CD4-positive, alpha-beta T cell (primary cell): ENCODE results near the gene SULF2. TPM values are rescaled to one million over a fixed set of nuclear protein-coding genes. Genes with fewer than 3 reads are reported as not detected.

ENCODE experiments used
- ATAC-seq: fragments of 200-7000 bp; cut with Tn5 transposase; one replicate; pipeline ENCODE4 v1.10.0; 2022; ENCODE audit warnings: mild to moderate bottlenecking; ENCODE audit not compliant: poor library complexity
- CTCF ChIA-PET: fragments of 350-600 bp; sonication (Branson Sonifier 250); formaldehyde crosslinking; loops from one replicate; lab custom pipeline; 2021; ENCODE audit warnings: antibody characterized with exemption, inconsistent platforms; lab: Charles Lee
- POLR2A ChIA-PET: fragments of 350-600 bp; sonication (Branson Sonifier 250); formaldehyde crosslinking; loops from one replicate; lab custom pipeline; 2021; ENCODE audit warnings: antibody characterized with exemption, inconsistent platforms; lab: Charles Lee
- DNase-seq, 14 experiments: peaks; one replicate each; pipeline ENCODE4 v3.0.0-alpha.2; 2013 to 2020; ENCODE audit warnings: mixed read lengths in 2 of 14
- H3K27ac ChIP-seq, 2 donors: one replicate each; pipeline versions ENCODE4 v1.5.1 to v1.7.0; 2013; ENCODE audit warnings: low read length in 2 of 2, low read depth in 1 of 2, mild to moderate bottlenecking in 1 of 2
- H3K27me3 ChIP-seq, 2 experiments: 1 replicate in 1 of 2; 2 replicates in 1 of 2; pipeline versions ENCODE4 v1.6.1 to v1.7.0; 2013; ENCODE audit warnings: low read length in 2 of 2, control low read depth in 1 of 2, mild to moderate bottlenecking in 1 of 2, moderate library complexity in 1 of 2; ENCODE audit not compliant: insufficient read depth in 2 of 2, control insufficient read depth in 1 of 2
- H3K36me3 ChIP-seq: one replicate; pipeline ENCODE4 v1.6.1; 2013; ENCODE audit warnings: low read length, control low read depth; ENCODE audit not compliant: insufficient read depth
- H3K4me1 ChIP-seq: one replicate; pipeline ENCODE4 v1.6.1; 2013; ENCODE audit warnings: low read length, control low read depth; ENCODE audit not compliant: insufficient read depth
- H3K4me3 ChIP-seq: one replicate; pipeline ENCODE4 v1.5.1; 2013; ENCODE audit warnings: mild to moderate bottlenecking, low read length, moderate library complexity
- H3K9me3 ChIP-seq, 2 experiments: 1 replicate in 1 of 2; 2 replicates in 1 of 2; pipeline versions ENCODE4 v1.6.1 to v1.7.0; 2013; ENCODE audit warnings: low read length in 2 of 2, mild to moderate bottlenecking in 2 of 2, control low read depth in 1 of 2, moderate library complexity in 1 of 2; ENCODE audit not compliant: control insufficient read depth in 1 of 2, insufficient read depth in 1 of 2
- H3K27ac Mint-ChIP-seq: one replicate; pipeline ENCODE4 v1.8.0; 2020; ENCODE audit warnings: mixed read lengths
- H3K27me3 Mint-ChIP-seq: one replicate; pipeline ENCODE4 v1.8.0; 2021; ENCODE audit warnings: mixed read lengths
- H3K36me3 Mint-ChIP-seq: one replicate; pipeline ENCODE4 v1.8.0; 2021; ENCODE audit warnings: low read depth, mixed read lengths
- H3K4me1 Mint-ChIP-seq: one replicate; pipeline ENCODE4 v1.8.0; 2021; ENCODE audit warnings: low read depth, mixed read lengths
- H3K4me3 Mint-ChIP-seq: one replicate; pipeline ENCODE4 v1.8.0; 2020; ENCODE audit warnings: mild to moderate bottlenecking, mixed read lengths
- H3K9me3 Mint-ChIP-seq: one replicate; pipeline ENCODE4 v1.8.0; 2020; ENCODE audit warnings: mixed read lengths
- CTCF ChIP-seq: fragments of 200-600 bp; IDR thresholded peaks from one replicate; pipeline ENCODE4 v1.8.0; 2022; ENCODE audit warnings: antibody characterized with exemption, mild to moderate bottlenecking
- intact Hi-C, 2 experiments: fragments of 100-400 bp; cut with DNase I in 1 of 2; cut with micrococcal nuclease in 1 of 2; formaldehyde crosslinking; loops; one replicate each; pipeline versions ENCODE4 v1.15.1 to v1.9.0; 2023 to 2025; cut with DNase I, micrococcal nuclease
- total RNA-seq, 174 experiments: library from RNA in 2 of 174; stranded (reverse) in 2 of 174; gene quantifications; one replicate each; pipeline ENCODE4 v1.2.3 and lab custom pipeline; 2021 to 2026

SULF2 gene
- total RNA-seq, 2 experiments from 2014 or later = 1.5 to 2.8 TPM

GRCh38 chr20:47736570-47737152 is 48.6 kb downstream of the SULF2 start:
- H3K4me3 ChIP-seq = no peak overlapping the region
- H3K4me1 ChIP-seq = no peaks in the 10 kb centered on the region
- DNase-seq (no peak), ATAC-seq (no peak)
- H3K27ac ChIP-seq = no peak overlapping the region
- H3K9me3 ChIP-seq = no peaks in the 10 kb centered on the region
- CTCF ChIA-PET = no interaction called here
- Mint-ChIP-seq H3K27ac (no peak overlapping the region), H3K4me1 (no peaks in the 10 kb centered on the region), H3K27me3 (peaks cover 4% of the 10 kb centered on the region), H3K9me3 (no peaks in the 10 kb centered on the region), H3K36me3 (no peaks in the 10 kb centered on the region), H3K4me3 (no peak overlapping the region)
- H3K36me3 ChIP-seq = no peaks in the 10 kb centered on the region
- POLR2A ChIA-PET = no interaction called here
- intact Hi-C loops = no loop called here
- H3K27me3 ChIP-seq = no peaks in the 10 kb centered on the region
- TF ChIP-seq CTCF = no peak

- no peak overlapping the region for H3K4me3 ChIP-seq
- H3K9me3 ChIP-seq = no peaks in the 10 kb centered on the region
- no peaks in the 10 kb centered on the region for H3K4me1 ChIP-seq
- CTCF ChIA-PET = no interaction called here
- POLR2A ChIA-PET = no interaction called here
- no peaks in the 10 kb centered on the region for H3K36me3 ChIP-seq
- intact Hi-C loops = no loop called here
- H3K4me3 Mint-ChIP-seq = no peak overlapping the region
- no peaks in the 10 kb centered on the region for H3K27me3 ChIP-seq
- H3K27ac Mint-ChIP-seq = no peak overlapping the region
- peaks cover 4% of the 10 kb centered on the region for H3K27me3 Mint-ChIP-seq
- ATAC-seq = no peak
- H3K36me3 Mint-ChIP-seq = no peaks in the 10 kb centered on the region
- DNase-seq = peak in 3 of 14 experiments; percentile 11 to 45 (median 42)
- no peak for TF ChIP-seq CTCF
- no peaks in the 10 kb centered on the region for H3K4me1 Mint-ChIP-seq
- H3K27ac ChIP-seq = no peak overlapping the region
- H3K9me3 Mint-ChIP-seq = no peaks in the 10 kb centered on the region
Observed at GRCh38 chr20:47735412-47736400, 49.6 kb downstream of the SULF2 start.

- ATAC-seq (no peak), DNase-seq (no peak)
- Mint-ChIP-seq H3K27ac (no peak overlapping the region), H3K36me3 (no peaks in the 10 kb centered on the region), H3K4me3 (no peak overlapping the region), H3K27me3 (peaks cover 4% of the 10 kb centered on the region), H3K4me1 (no peaks in the 10 kb centered on the region), H3K9me3 (no peaks in the 10 kb centered on the region)
- ChIA-PET POLR2A (no interaction called here), CTCF (no interaction called here)
- Histone ChIP-seq H3K9me3 (no peaks in the 10 kb centered on the region), H3K36me3 (no peaks in the 10 kb centered on the region), H3K4me3 (no peak overlapping the region), H3K27ac (no peak overlapping the region), H3K4me1 (peaks cover 1% of the 10 kb centered on the region), H3K27me3 (no peaks in the 10 kb centered on the region)
- TF ChIP-seq CTCF = no peak
- intact Hi-C loops = no loop called here
Observed at GRCh38 chr20:47734870-47735269, 50.4 kb downstream of the SULF2 start.
